Natural killer cell (primary cell): ENCODE data around the gene KDM6A. TPM values are rescaled to one million over a fixed set of nuclear protein-coding genes. Genes with fewer than 3 reads are reported as not detected.

Experiments used
- ATAC-seq, 3 donors: fragments of 150-1000 bp in 2 of 3; fragments of 200-7000 bp in 1 of 3; cut with Tn5 transposase; 1 replicate in 1 of 3; 2 replicates in 2 of 3; pipeline ENCODE4 v1.10.0; 2021; ENCODE audit warnings: mild to moderate bottlenecking in 2 of 3, moderate library complexity in 2 of 3
- DNase-seq, 2 donors: peaks; one replicate each; pipeline versions ENCODE4 v3.0.0 to v3.0.0-alpha.2; 2013 to 2021; ENCODE audit warnings: mixed read lengths in 1 of 2
- H3K27ac ChIP-seq: one replicate; pipeline ENCODE4 v1.5.1; 2013; ENCODE audit warnings: mild to moderate bottlenecking, low read length
- H3K27me3 ChIP-seq: one replicate; pipeline ENCODE4 v1.6.1; 2013; ENCODE audit warnings: low read length; ENCODE audit not compliant: control insufficient read depth, insufficient read depth
- H3K36me3 ChIP-seq: one replicate; pipeline ENCODE4 v1.6.1; 2013; ENCODE audit warnings: low read length; ENCODE audit not compliant: control insufficient read depth, insufficient read depth
- H3K4me1 ChIP-seq: one replicate; pipeline ENCODE4 v1.6.1; 2013; ENCODE audit warnings: low read length; ENCODE audit not compliant: control insufficient read depth, insufficient read depth
- H3K4me3 ChIP-seq: one replicate; pipeline ENCODE4 v1.5.1; 2013; ENCODE audit warnings: low read length
- H3K9me3 ChIP-seq: one replicate; pipeline ENCODE4 v1.6.1; 2013; ENCODE audit warnings: low read length; ENCODE audit not compliant: control insufficient read depth, insufficient read depth
- H3K27ac Mint-ChIP-seq, 2 donors: one replicate each; pipeline ENCODE4 v1.8.0; 2022; ENCODE audit warnings: mild to moderate bottlenecking in 2 of 2, mixed read lengths in 2 of 2, moderate library complexity in 1 of 2
- H3K27me3 Mint-ChIP-seq, 2 donors: one replicate each; pipeline ENCODE4 v1.8.0; 2022; ENCODE audit warnings: low read depth in 2 of 2, mixed read lengths in 2 of 2
- H3K36me3 Mint-ChIP-seq: one replicate; pipeline ENCODE4 v1.8.0; 2022; ENCODE audit warnings: mixed read lengths
- H3K4me1 Mint-ChIP-seq, 2 donors: one replicate each; pipeline ENCODE4 v1.8.0; 2022; ENCODE audit warnings: mixed read lengths in 2 of 2
- H3K4me3 Mint-ChIP-seq: one replicate; pipeline ENCODE4 v1.8.0; 2022; ENCODE audit warnings: mild to moderate bottlenecking, moderate library complexity, mixed read lengths
- H3K9me3 Mint-ChIP-seq, 2 donors: one replicate each; pipeline ENCODE4 v1.8.0; 2022; ENCODE audit warnings: mixed read lengths in 2 of 2
- CTCF ChIP-seq: fragments of 200-600 bp; IDR thresholded peaks from one replicate; pipeline ENCODE4 v1.8.0; 2022; ENCODE audit warnings: antibody characterized with exemption
- WGBS: methylation state at CpG from one replicate; pipeline ENCODE4 v1.1.7; 2013; ENCODE audit warnings: missing lambda C conversion rate; ENCODE audit not compliant: insufficient coverage; 5-methylcytosine and 5-hydroxymethylcytosine counted together
- intact Hi-C: fragments of 100-400 bp; cut with micrococcal nuclease; formaldehyde crosslinking; loops from one replicate; pipeline ENCODE4 v1.14.2; 2022
- total RNA-seq, 4 donors: library from RNA; stranded (reverse); fragments of 120-200 nt in 1 of 4; gene quantifications; one replicate each; pipeline versions ENCODE4 v1.2.3 to v1.2.4, GENCODE V29; 2013 to 2022

KDM6A gene
- total RNA-seq, 3 donors from 2014 or later (not counting 1 experiment from before 2014, with no cell fraction given), result 60.8 to 121 (median 73.1) TPM

GRCh38 chrX:44903830-44904530 is 31.0 kb downstream of the KDM6A start:
- Mint-ChIP-seq H3K27ac (peak overlapping the region; percentile 45 to 68), H3K4me1 (peaks cover 67 to 82% of the 10 kb centered on the region in 2 donors), H3K4me3 (peak overlapping the region; percentile 49), H3K9me3 (no peaks in the 10 kb centered on the region), H3K27me3 (no peaks in the 10 kb centered on the region), H3K36me3 (peaks cover 7% of the 10 kb centered on the region)
- ATAC-seq (no peak), DNase-seq (no peak)
- Histone ChIP-seq H3K27me3 (no peaks in the 10 kb centered on the region), H3K4me3 (no peak overlapping the region), H3K4me1 (peaks cover 33% of the 10 kb centered on the region), H3K9me3 (no peaks in the 10 kb centered on the region), H3K27ac (no peak overlapping the region), H3K36me3 (no peaks in the 10 kb centered on the region)
- WGBS, result 71% methylated on average over 1 of the region's 4 CpGs
- intact Hi-C loops, result no loop called here
- TF ChIP-seq CTCF, result no peak

GRCh38 chrX:44904542-44905115 is 31.6 kb downstream of the KDM6A start:
- ATAC-seq (no peak), DNase-seq (no peak)
- H3K4me1 Mint-ChIP-seq, result peaks cover 66 to 81% of the 10 kb centered on the region in 2 donors
- intact Hi-C loops, result no loop called here
- Histone ChIP-seq H3K27me3 (no peaks in the 10 kb centered on the region), H3K4me3 (no peak overlapping the region), H3K9me3 (no peaks in the 10 kb centered on the region), H3K4me1 (peaks cover 31% of the 10 kb centered on the region), H3K36me3 (no peaks in the 10 kb centered on the region), H3K27ac (no peak overlapping the region)
- H3K4me3 Mint-ChIP-seq, result peak overlapping the region; percentile 26
- H3K27ac Mint-ChIP-seq, result peak overlapping the region; percentile 45 to 68
- no peaks in the 10 kb centered on the region for H3K9me3 Mint-ChIP-seq
- TF ChIP-seq CTCF, result no peak
- H3K27me3 Mint-ChIP-seq, result no peaks in the 10 kb centered on the region
- H3K36me3 Mint-ChIP-seq, result peaks cover 7% of the 10 kb centered on the region
- WGBS, result no CpG with 5 or more reads among the region's 4 CpGs

GRCh38 chrX:44906041-44906440 is 33.1 kb downstream of the KDM6A start:
- H3K9me3 ChIP-seq, result no peaks in the 10 kb centered on the region
- H3K27ac Mint-ChIP-seq, result no peak overlapping the region
- DNase-seq (no peak), ATAC-seq (no peak)
- H3K4me3 ChIP-seq, result no peak overlapping the region
- H3K36me3 ChIP-seq, result no peaks in the 10 kb centered on the region
- peaks cover 27% of the 10 kb centered on the region for H3K4me1 ChIP-seq
- no peaks in the 10 kb centered on the region for H3K27me3 Mint-ChIP-seq
- peaks cover 62 to 73% of the 10 kb centered on the region in 2 donors for H3K4me1 Mint-ChIP-seq
- 64% methylated on average over 3 of the region's 3 CpGs for WGBS
- H3K36me3 Mint-ChIP-seq, result peaks cover 7% of the 10 kb centered on the region
- TF ChIP-seq CTCF, result no peak
- H3K27ac ChIP-seq, result no peak overlapping the region
- peak overlapping the region; percentile 17 for H3K4me3 Mint-ChIP-seq
- intact Hi-C loops, result no loop called here
- H3K9me3 Mint-ChIP-seq, result no peaks in the 10 kb centered on the region
- no peaks in the 10 kb centered on the region for H3K27me3 ChIP-seq
